MG63 (cell line): ENCODE results near the gene KREMEN2. TPM values are rescaled to one million over a fixed set of nuclear protein-coding genes. Genes with fewer than 3 reads are reported as not detected.
"Not testable (repeated sequence)": the region's sequence is repeated elsewhere in the genome, so short reads cannot be mapped to it uniquely, and the experiment has no call there.

Experiments used
- DNase-seq: peaks from one replicate; pipeline ENCODE4 v3.0.0-alpha.2; 2020
- H3K27me3 ChIP-seq: fragments of 250-450 bp; sonication (Bioruptor Pico); 2 replicates; pipeline ENCODE4 v1.5.1; 2020; ENCODE audit warnings: mild to moderate bottlenecking, moderate library complexity
- H3K36me3 ChIP-seq: fragments of 250-450 bp; sonication (Bioruptor Pico); 2 replicates; pipeline ENCODE4 v1.5.1; 2020; ENCODE audit warnings: mild to moderate bottlenecking, moderate library complexity
- H3K4me3 ChIP-seq: fragments of 250-450 bp; sonication (Bioruptor Pico); 2 replicates; pipeline ENCODE4 v1.5.1; 2020; ENCODE audit warnings: mild to moderate bottlenecking, moderate library complexity
- H3K9me3 ChIP-seq: fragments of 250-450 bp; sonication (Bioruptor Pico); 2 replicates; pipeline ENCODE4 v1.5.1; 2020; ENCODE audit warnings: mild to moderate bottlenecking, moderate library complexity
- total RNA-seq: library from RNA; depleted of rRNA; stranded (reverse); fragments of >200 nt; shearing (Covaris generic); gene quantifications from 2 replicates; pipeline ENCODE4 v1.2.3, GENCODE V29; 2014; ENCODE audit warnings: low replicate concordance

The KREMEN2 gene
- total RNA-seq, 1 experiment from 2014 or later, result 0.26 TPM

- no peak for DNase-seq
- Histone ChIP-seq H3K27me3 (no peaks in the 10 kb centered on the region), H3K36me3 (peaks cover 72% of the 10 kb centered on the region), H3K4me3 (no peak overlapping the region), H3K9me3 (no peaks in the 10 kb centered on the region)
Measured at GRCh38 chr16:2934450-2934849, 29.6 kb upstream of the KREMEN2 start.

- H3K9me3 ChIP-seq, result no peaks in the 10 kb centered on the region
- DNase-seq, result no peak
- H3K4me3 ChIP-seq, result no peak overlapping the region
- H3K27me3 ChIP-seq, result no peaks in the 10 kb centered on the region
- peaks cover 72% of the 10 kb centered on the region for H3K36me3 ChIP-seq
Measured at GRCh38 chr16:2936436-2937011, 27.6 kb upstream of the KREMEN2 start.

GRCh38 chr16:2937170-2937569 is 26.9 kb upstream of the KREMEN2 start:
- no peaks in the 10 kb centered on the region for H3K27me3 ChIP-seq
- no peak overlapping the region for H3K4me3 ChIP-seq
- no peak for DNase-seq
- no peaks in the 10 kb centered on the region for H3K9me3 ChIP-seq
- H3K36me3 ChIP-seq, result peaks cover 74% of the 10 kb centered on the region

- Histone ChIP-seq H3K9me3 (no peaks in the 10 kb centered on the region), H3K4me3 (no peak overlapping the region), H3K36me3 (peaks cover 76% of the 10 kb centered on the region), H3K27me3 (no peaks in the 10 kb centered on the region)
- no peak for DNase-seq
Measured at GRCh38 chr16:2938206-2938605, 25.9 kb upstream of the KREMEN2 start.

- no peak for DNase-seq
Measured at GRCh38 chr16:2939968-2940367, 24.1 kb upstream of the KREMEN2 start.

GRCh38 chr16:2942045-2942444 is 22.0 kb upstream of the KREMEN2 start:
- Histone ChIP-seq H3K9me3 (no peaks in the 10 kb centered on the region), H3K4me3 (no peak overlapping the region), H3K27me3 (no peaks in the 10 kb centered on the region), H3K36me3 (peaks cover 76% of the 10 kb centered on the region)
- no peak for DNase-seq

More at GRCh38 chr16:2939968-2940367, 24.1 kb upstream of the KREMEN2 start:
- Histone ChIP-seq H3K9me3 (no peaks in the 10 kb centered on the region), H3K27me3 (no peaks in the 10 kb centered on the region), H3K4me3 (no peak overlapping the region), H3K36me3 (peaks cover 78% of the 10 kb centered on the region)

GRCh38 chr16:2943716-2944115 is 20.4 kb upstream of the KREMEN2 start:
- DNase-seq, H3K4me3 ChIP-seq, H3K27me3 ChIP-seq, H3K9me3 ChIP-seq: not testable (repeated sequence)
- peaks cover 66% of the 10 kb centered on the region for H3K36me3 ChIP-seq

GRCh38 chr16:2946649-2947048 is 17.4 kb upstream of the KREMEN2 start:
- Histone ChIP-seq H3K9me3 (no peaks in the 10 kb centered on the region), H3K4me3 (no peak overlapping the region), H3K27me3 (no peaks in the 10 kb centered on the region), H3K36me3 (peaks cover 37% of the 10 kb centered on the region)
- no peak for DNase-seq

GRCh38 chr16:2948807-2949704 is 15.0 kb upstream of the KREMEN2 start:
- H3K36me3 ChIP-seq, result peaks cover 19% of the 10 kb centered on the region
- H3K4me3 ChIP-seq, result no peak overlapping the region
- H3K27me3 ChIP-seq, result no peaks in the 10 kb centered on the region
- no peak for DNase-seq
- no peaks in the 10 kb centered on the region for H3K9me3 ChIP-seq

- H3K27me3 ChIP-seq, result no peaks in the 10 kb centered on the region
- DNase-seq, result no peak
- peaks cover 14% of the 10 kb centered on the region for H3K36me3 ChIP-seq
- H3K9me3 ChIP-seq, result no peaks in the 10 kb centered on the region
- H3K4me3 ChIP-seq, result no peak overlapping the region
Measured at GRCh38 chr16:2949705-2950352, 14.2 kb upstream of the KREMEN2 start.

GRCh38 chr16:2950353-2950724 is 13.7 kb upstream of the KREMEN2 start:
- H3K9me3 ChIP-seq, result no peaks in the 10 kb centered on the region
- no peaks in the 10 kb centered on the region for H3K27me3 ChIP-seq
- H3K4me3 ChIP-seq, result no peak overlapping the region
- DNase-seq, result no peak
- peaks cover 11% of the 10 kb centered on the region for H3K36me3 ChIP-seq

- Histone ChIP-seq H3K9me3 (no peaks in the 10 kb centered on the region), H3K4me3 (no peak overlapping the region)
- DNase-seq, result no peak
Measured at GRCh38 chr16:2950773-2951172, 13.3 kb upstream of the KREMEN2 start.

GRCh38 chr16:2952679-2953078 is 11.4 kb upstream of the KREMEN2 start:
- no peaks in the 10 kb centered on the region for H3K36me3 ChIP-seq
- no peaks in the 10 kb centered on the region for H3K27me3 ChIP-seq
- DNase-seq, result no peak

More at GRCh38 chr16:2950773-2951172, 13.3 kb upstream of the KREMEN2 start:
- Histone ChIP-seq H3K36me3 (peaks cover 11% of the 10 kb centered on the region), H3K27me3 (no peaks in the 10 kb centered on the region)

GRCh38 chr16:2953706-2954627 is 10.1 kb upstream of the KREMEN2 start:
- no peaks in the 10 kb centered on the region for H3K27me3 ChIP-seq
- no peak for DNase-seq
- H3K36me3 ChIP-seq, result no peaks in the 10 kb centered on the region
- H3K9me3 ChIP-seq, result no peaks in the 10 kb centered on the region
- no peak overlapping the region for H3K4me3 ChIP-seq

More at GRCh38 chr16:2952679-2953078, 11.4 kb upstream of the KREMEN2 start:
- Histone ChIP-seq H3K4me3 (no peak overlapping the region), H3K9me3 (no peaks in the 10 kb centered on the region)

- no peak for DNase-seq
- Histone ChIP-seq H3K4me3 (no peak overlapping the region), H3K36me3 (no peaks in the 10 kb centered on the region), H3K27me3 (peaks cover 5% of the 10 kb centered on the region), H3K9me3 (no peaks in the 10 kb centered on the region)
Measured at GRCh38 chr16:2954656-2955381, 9.3 kb upstream of the KREMEN2 start.

GRCh38 chr16:2955438-2955778 is 8.7 kb upstream of the KREMEN2 start:
- Histone ChIP-seq H3K36me3 (no peaks in the 10 kb centered on the region), H3K4me3 (no peak overlapping the region), H3K27me3 (peaks cover 9% of the 10 kb centered on the region), H3K9me3 (no peaks in the 10 kb centered on the region)
- no peak for DNase-seq
